ENCODE results near the gene RGMA. TPM values are rescaled to one million over a fixed set of nuclear protein-coding genes. Genes with fewer than 3 reads are reported as not detected.

The RGMA gene
- total RNA-seq, 1 donor from 2014 or later, result 21.6 TPM

DNA sequence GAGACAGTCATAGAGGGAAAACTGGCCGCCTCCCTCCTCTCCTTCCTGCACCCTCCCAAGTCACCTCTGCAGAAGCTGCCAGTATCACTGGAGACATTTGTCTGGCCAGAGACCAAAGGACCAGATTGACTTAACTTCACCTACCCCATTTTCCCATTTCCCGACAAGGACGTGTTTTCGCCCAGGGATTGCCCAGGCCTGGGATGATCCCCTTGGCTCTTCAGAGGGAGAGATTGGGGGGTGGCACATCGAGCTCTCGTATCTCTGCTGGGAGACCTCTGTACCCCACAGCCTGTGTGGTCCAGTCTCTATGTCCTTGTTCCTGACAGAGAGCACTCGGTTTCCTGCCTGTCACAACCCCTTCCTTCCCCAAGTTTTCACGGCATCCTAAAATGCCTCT lies 31.4 kb downstream of the RGMA start:
- intact Hi-C loops (cut with DNase I), result no loop called here
- Histone ChIP-seq H3K4me3 (no peak overlapping the region), H3K36me3 (no peaks in the 10 kb centered on the region), H3K27ac (no peak overlapping the region), H3K9me3 (no peaks in the 10 kb centered on the region), H3K4me1 (peaks cover 69% of the 10 kb centered on the region), H3K27me3 (no peaks in the 10 kb centered on the region)
- TF ChIP-seq, protein P1, sequence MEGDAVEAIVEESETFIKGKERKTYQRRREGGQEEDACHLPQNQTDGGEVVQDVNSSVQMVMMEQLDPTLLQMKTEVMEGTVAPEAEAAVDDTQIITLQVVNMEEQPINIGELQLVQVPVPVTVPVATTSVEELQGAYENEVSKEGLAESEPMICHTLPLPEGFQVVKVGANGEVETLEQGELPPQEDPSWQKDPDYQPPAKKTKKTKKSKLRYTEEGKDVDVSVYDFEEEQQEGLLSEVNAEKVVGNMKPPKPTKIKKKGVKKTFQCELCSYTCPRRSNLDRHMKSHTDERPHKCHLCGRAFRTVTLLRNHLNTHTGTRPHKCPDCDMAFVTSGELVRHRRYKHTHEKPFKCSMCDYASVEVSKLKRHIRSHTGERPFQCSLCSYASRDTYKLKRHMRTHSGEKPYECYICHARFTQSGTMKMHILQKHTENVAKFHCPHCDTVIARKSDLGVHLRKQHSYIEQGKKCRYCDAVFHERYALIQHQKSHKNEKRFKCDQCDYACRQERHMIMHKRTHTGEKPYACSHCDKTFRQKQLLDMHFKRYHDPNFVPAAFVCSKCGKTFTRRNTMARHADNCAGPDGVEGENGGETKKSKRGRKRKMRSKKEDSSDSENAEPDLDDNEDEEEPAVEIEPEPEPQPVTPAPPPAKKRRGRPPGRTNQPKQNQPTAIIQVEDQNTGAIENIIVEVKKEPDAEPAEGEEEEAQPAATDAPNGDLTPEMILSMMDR (IDR thresholded peaks at IDR 0.05), result no peak
- TF ChIP-seq POLR2AphosphoS5 (IDR thresholded peaks at IDR 0.05; ENCODE audit: insufficient read depth in 1 of 2, low read depth in 1 of 2), result no peak
- TF ChIP-seq POLR2A (IDR thresholded peaks at IDR 0.05), result no peak
- DNase-seq (ENCODE audit: extremely low spot score in 2 of 2), result no peak

- H3K27me3 ChIP-seq, result no peaks in the 10 kb centered on the region
- H3K9me3 ChIP-seq, result no peaks in the 10 kb centered on the region
- no peaks in the 10 kb centered on the region for H3K36me3 ChIP-seq
- TF ChIP-seq, protein P1 (IDR thresholded peaks at IDR 0.05), result no peak
- no peak for TF ChIP-seq POLR2AphosphoS5 (IDR thresholded peaks at IDR 0.05; ENCODE audit: insufficient read depth in 1 of 2, low read depth in 1 of 2)
- no peak for TF ChIP-seq POLR2A (IDR thresholded peaks at IDR 0.05)
- H3K27ac ChIP-seq, result no peak overlapping the region
- no peak for DNase-seq (ENCODE audit: extremely low spot score in 2 of 2)
- no peak overlapping the region for H3K4me3 ChIP-seq
- H3K4me1 ChIP-seq, result peaks cover 63% of the 10 kb centered on the region
- intact Hi-C loops (cut with DNase I), result no loop called here
Measured at GRCh38 chr15:93056836-93057235, 32.2 kb downstream of the RGMA start.

DNA sequence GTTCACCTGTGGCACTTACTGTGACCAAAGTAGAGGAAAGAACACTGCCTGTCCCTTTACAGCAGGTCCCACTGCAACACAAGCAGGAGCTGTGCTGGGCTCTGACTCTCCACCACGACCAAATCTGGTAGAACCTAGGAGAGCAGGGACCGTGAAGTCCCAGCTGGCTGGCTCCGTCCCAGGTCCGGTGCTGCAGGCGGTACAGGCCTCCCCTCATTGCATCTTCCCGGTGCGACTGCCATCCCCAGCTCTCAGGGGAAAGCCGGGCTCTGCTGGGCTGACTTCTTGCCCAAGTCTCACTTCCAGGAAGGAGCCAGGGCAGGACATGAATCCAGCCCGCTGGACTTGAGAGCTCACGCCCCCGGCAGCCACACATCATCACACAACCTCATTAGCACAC lies 33.8 kb downstream of the RGMA start:
- DNase-seq (ENCODE audit: extremely low spot score in 2 of 2), result no peak
- Histone ChIP-seq H3K36me3 (peaks cover 0 to 4% of the 10 kb centered on the region in 2 donors), H3K4me3 (no peak overlapping the region), H3K9me3 (no peaks in the 10 kb centered on the region), H3K4me1 (peaks cover 60% of the 10 kb centered on the region), H3K27ac (no peak overlapping the region), H3K27me3 (no peaks in the 10 kb centered on the region)
- intact Hi-C loops (cut with DNase I), result no loop called here
- TF ChIP-seq, protein P1 (IDR thresholded peaks at IDR 0.05), result no peak
- TF ChIP-seq POLR2AphosphoS5 (IDR thresholded peaks at IDR 0.05; ENCODE audit: insufficient read depth in 1 of 2, low read depth in 1 of 2), result no peak
- no peak for TF ChIP-seq POLR2A (IDR thresholded peaks at IDR 0.05)

GRCh38 chr15:93052090-93052879 lies 36.7 kb downstream of the RGMA start:
- TF ChIP-seq, protein P1 (IDR thresholded peaks at IDR 0.05), result no peak
- TF ChIP-seq POLR2A (IDR thresholded peaks at IDR 0.05) (no peak), POLR2AphosphoS5 (IDR thresholded peaks at IDR 0.05; ENCODE audit: insufficient read depth in 1 of 2, low read depth in 1 of 2) (no peak)
- intact Hi-C loops (cut with DNase I), result no loop called here
- Histone ChIP-seq H3K27me3 (no peaks in the 10 kb centered on the region), H3K4me1 (peaks cover 51% of the 10 kb centered on the region), H3K27ac (no peak overlapping the region), H3K36me3 (peaks cover 0 to 24% of the 10 kb centered on the region in 2 donors), H3K9me3 (no peaks in the 10 kb centered on the region), H3K4me3 (no peak overlapping the region)
- no peak for DNase-seq (ENCODE audit: extremely low spot score in 2 of 2)

All from vagina (tissue), 2 donors.